A673 (cell line): ENCODE data around the gene HOXD9. TPM values are rescaled to one million over a fixed set of nuclear protein-coding genes. Genes with fewer than 3 reads are reported as not detected.
A peak's percentile ranks its signal among the peaks of the same experiment; 100 is the strongest.

Experiments used
- BruUV-seq: library from RNA; stranded (reverse); fragments of 400-500 nt; replicated peaks from 2 replicates; lab custom pipeline; 2021; lab: Mats Ljungman, UMichigan
- CTCF ChIA-PET: fragments of 300-600 bp; sonication (Branson Sonifier 250); formaldehyde crosslinking; loops from one replicate; lab custom pipeline; 2022; ENCODE audit warnings: antibody characterized with exemption; lab: Charles Lee
- POLR2A ChIA-PET: fragments of 300-600 bp; sonication (Branson Sonifier 250); formaldehyde crosslinking; loops from one replicate; lab custom pipeline; 2022; ENCODE audit warnings: antibody characterized with exemption; ENCODE audit not compliant: low non-redundant PET; lab: Charles Lee
- DNase-seq: peaks from one replicate; pipeline ENCODE4 v3.0.0-alpha.2; 2015; ENCODE audit warnings: low spot score
- H3K27ac ChIP-seq: fragments of 200-600 bp; sonication (generic); 2 replicates; pipeline ENCODE4 v1.5.1; 2016; ENCODE audit warnings: mixed run types, low read depth, mild to moderate bottlenecking, mixed read lengths, antibody characterized with exemption, low read length; ENCODE audit not compliant: poor library complexity, severe bottlenecking
- H3K27me3 ChIP-seq: fragments of 200-600 bp; sonication (generic); replicated peaks from 2 replicates; pipeline ENCODE4 v1.6.1; 2017; ENCODE audit warnings: mixed run types, low read depth, mild to moderate bottlenecking, mixed read lengths, antibody characterized with exemption, low read length; ENCODE audit not compliant: insufficient read depth, poor library complexity
- H3K36me3 ChIP-seq: fragments of 200-600 bp; sonication (generic); 2 replicates; pipeline ENCODE4 v1.6.1; 2016; ENCODE audit warnings: mixed run types, mild to moderate bottlenecking, mixed read lengths, antibody characterized with exemption, low read length; ENCODE audit not compliant: insufficient read depth, poor library complexity, severe bottlenecking
- H3K4me1 ChIP-seq: fragments of 200-600 bp; sonication (generic); 2 replicates; pipeline ENCODE4 v1.6.1; 2017; ENCODE audit warnings: mixed run types, mild to moderate bottlenecking, mixed read lengths, antibody characterized with exemption, low read length; ENCODE audit not compliant: insufficient read depth, poor library complexity, severe bottlenecking
- H3K4me3 ChIP-seq: fragments of 200-600 bp; sonication (generic); 2 replicates; pipeline ENCODE4 v1.5.1; 2016; ENCODE audit warnings: low read depth, mixed run types, mild to moderate bottlenecking, mixed read lengths, low read length; ENCODE audit not compliant: poor library complexity, severe bottlenecking
- H3K9me3 ChIP-seq: fragments of 200-600 bp; sonication (generic); 2 replicates; pipeline ENCODE4 v1.6.1; 2016; ENCODE audit warnings: mixed run types, low read depth, mild to moderate bottlenecking, mixed read lengths, antibody characterized with exemption, low read length; ENCODE audit not compliant: poor library complexity, severe bottlenecking
- CTCF ChIP-seq: fragments of 300-800, 200-600 bp; sonication (generic); conservative IDR thresholded peaks from 2 replicates; pipeline ENCODE4 v1.5.1; 2017; ENCODE audit warnings: low read depth, mild to moderate bottlenecking, antibody characterized with exemption, low read length, moderate library complexity, mixed read lengths
- EZH2 ChIP-seq: fragments of 200-600 bp; sonication (generic); IDR thresholded peaks from 2 replicates; pipeline ENCODE4 v1.6.1; 2017; ENCODE audit warnings: borderline replicate concordance, low read depth, mild to moderate bottlenecking, mixed read lengths, antibody characterized with exemption, low read length; ENCODE audit not compliant: poor library complexity, severe bottlenecking
- intact Hi-C: fragments of 100-400 bp; cut with micrococcal nuclease; formaldehyde crosslinking; loops from one replicate; pipeline ENCODE4 v1.10.0; 2022; ENCODE audit not compliant: unreplicated experiment
- total RNA-seq: library from RNA; stranded (reverse); gene quantifications from 2 replicates; pipeline ENCODE4 v1.2.3, GENCODE V29; 2021

Gene HOXD9
- total RNA-seq, 1 experiment from 2014 or later, result 63.0 TPM

- Histone ChIP-seq H3K27me3 (no peaks in the 10 kb centered on the region), H3K4me3 (peak overlapping the region; percentile 71), H3K4me1 (peaks cover 52% of the 10 kb centered on the region), H3K36me3 (peaks cover 76% of the 10 kb centered on the region), H3K9me3 (no peaks in the 10 kb centered on the region), H3K27ac (peak overlapping the region; percentile 98)
- TF ChIP-seq CTCF, result no peak
- TF ChIP-seq EZH2, result no peak
- ChIA-PET POLR2A (interaction anchor here (0.6 kb wide), 1 partner anchor 10 kb away, joined by 5 read pairs; no protein-coding TSS in a partner anchor), CTCF (interaction anchor here (0.6 to 2.1 kb wide), 3 partner anchors 9 to 1023 kb away, joined by 3 to 7 read pairs (median 3); no protein-coding TSS in a partner anchor)
- peak; percentile 50 for DNase-seq
- no TSS peak for BruUV-seq
- intact Hi-C loops, result loop anchor here (10.0 kb wide), 1 partner anchor 1634 kb away; no protein-coding TSS in a partner anchor
Measured at GRCh38 chr2:176120364-176121189, 1.9 kb upstream of the HOXD9 start.

DNA sequence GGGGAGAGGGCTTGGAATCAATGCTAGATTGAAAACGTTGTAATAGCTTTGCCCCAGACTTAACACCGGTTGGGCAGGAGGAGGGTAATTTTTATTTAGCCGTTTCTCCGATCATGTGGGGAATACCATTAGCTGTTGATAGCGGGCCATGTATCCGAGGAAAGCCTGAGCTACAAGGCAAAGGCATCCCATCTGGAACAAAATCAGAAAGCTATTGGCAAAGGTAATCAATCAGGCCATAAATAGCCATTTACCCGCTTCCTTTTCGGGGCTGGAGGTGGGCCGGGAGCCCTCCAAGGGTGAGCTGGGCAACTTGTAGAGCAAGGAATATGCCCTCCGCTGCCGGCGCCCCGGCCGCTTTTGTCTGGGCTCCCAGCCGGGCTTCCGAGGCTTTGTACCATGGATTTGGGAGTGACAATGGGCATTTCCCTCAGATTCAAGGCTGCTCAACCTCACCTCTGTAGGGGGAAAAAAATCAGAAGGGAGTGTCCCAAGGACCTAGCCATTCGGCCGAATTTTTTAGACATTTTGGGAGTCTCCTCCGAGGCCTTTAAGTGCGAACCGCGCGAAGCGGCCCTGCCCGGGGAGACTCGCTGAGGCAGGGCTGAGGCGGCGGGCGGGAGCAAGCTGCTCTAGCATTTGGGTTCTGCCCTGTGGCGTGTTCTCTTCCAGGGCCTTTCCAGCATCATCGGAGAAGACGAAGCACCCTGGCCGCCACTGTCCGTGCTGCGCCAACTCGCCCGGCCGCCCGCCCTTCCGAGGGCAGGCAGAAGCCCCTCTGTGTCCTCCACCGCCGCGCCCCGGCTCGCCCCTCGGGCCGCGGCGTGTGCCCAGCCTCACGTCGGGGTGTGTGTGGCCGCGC lies 1.1 kb upstream of the HOXD9 start:
- ChIA-PET CTCF (interaction anchor here (0.6 to 2.1 kb wide), 2 partner anchors 10 to 1022 kb away, joined by 3 to 7 read pairs; no protein-coding TSS in a partner anchor), POLR2A (interaction anchor here (0.6 to 0.7 kb wide), 2 partner anchors 584 to 955 kb away, joined by 3 read pairs; no protein-coding TSS in a partner anchor)
- no peaks in the 10 kb centered on the region for H3K27me3 ChIP-seq
- DNase-seq, result peak; percentile 61
- no TSS peak for BruUV-seq
- peak overlapping the region; percentile 71 for H3K4me3 ChIP-seq
- TF ChIP-seq CTCF (no peak), EZH2 (no peak)
- H3K9me3 ChIP-seq, result no peaks in the 10 kb centered on the region
- intact Hi-C loops, result loop anchor here (10.0 kb wide), 1 partner anchor 1633 kb away; no protein-coding TSS in a partner anchor
- H3K4me1 ChIP-seq, result peaks cover 60% of the 10 kb centered on the region
- H3K27ac ChIP-seq, result peak overlapping the region; percentile 98
- peaks cover 73% of the 10 kb centered on the region for H3K36me3 ChIP-seq
